H1 (cell line): Measurements from ENCODE around the gene NOP9. TPM values are rescaled to one million over a fixed set of nuclear protein-coding genes. Genes with fewer than 3 reads are reported as not detected.

Experiments
- CTCF ChIA-PET: fragments of 300-600 bp; sonication (Branson Sonifier 250); formaldehyde crosslinking; loops from one replicate; lab custom pipeline; 2021; ENCODE audit not compliant: partially characterized antibody; lab: Charles Lee
- POLR2A ChIA-PET: fragments of 300-600 bp; sonication (Branson Sonifier 250); formaldehyde crosslinking; loops from one replicate; lab custom pipeline; 2021; ENCODE audit warnings: inconsistent platforms; ENCODE audit not compliant: partially characterized antibody; lab: Charles Lee
- DNase-seq, 2 experiments: peaks; one replicate each; pipeline versions ENCODE4 v3.0.0 to v3.0.0-alpha.2; 2010 to 2022; ENCODE audit warnings: low spot score in 2 of 2, low read depth in 1 of 2, mixed read lengths in 1 of 2
- FAIRE-seq: peaks from 2 replicates; lab custom pipeline; 2011; peaks lifted over from hg19 to GRCh38; lab: Jason Lieb, UNC
- H2AFZ ChIP-seq: 2 replicates; pipeline ENCODE4 v1.8.1; 2012; ENCODE audit warnings: low read length, inconsistent platforms
- H2AK5ac ChIP-seq: 2 replicates; pipeline ENCODE4 v1.6.1; 2013; ENCODE audit warnings: low read depth, low read length
- H2BK120ac ChIP-seq: replicated peaks from 2 replicates; pipeline ENCODE3; 2013; ENCODE audit warnings: low read depth, low read length, inconsistent platforms
- H2BK12ac ChIP-seq: 2 replicates; pipeline ENCODE4 v1.6.1; 2013; ENCODE audit warnings: low read depth, low read length
- H2BK15ac ChIP-seq: 2 replicates; pipeline ENCODE4 v1.6.1; 2013; ENCODE audit warnings: low read length
- H2BK20ac ChIP-seq: 2 replicates; pipeline ENCODE4 v1.6.1; 2013; ENCODE audit warnings: low read length
- H2BK5ac ChIP-seq: 2 replicates; pipeline ENCODE4 v1.6.1; 2013; ENCODE audit warnings: low read depth, low read length
- H3K14ac ChIP-seq: 2 replicates; pipeline ENCODE4 v1.6.1; 2013; ENCODE audit warnings: inconsistent platforms; ENCODE audit not compliant: insufficient read length
- H3K18ac ChIP-seq: 2 replicates; pipeline ENCODE4 v1.6.1; 2013; ENCODE audit warnings: low read length; ENCODE audit errors: extremely low read depth
- H3K23ac ChIP-seq: 2 replicates; pipeline ENCODE4 v1.6.1; 2013; ENCODE audit warnings: inconsistent platforms; ENCODE audit not compliant: insufficient read length
- H3K23me2 ChIP-seq: 2 replicates; pipeline ENCODE4 v1.6.1; 2013; ENCODE audit warnings: low read depth, low read length
- H3K27ac ChIP-seq: 2 replicates; pipeline ENCODE4 v1.6.1; 2011; ENCODE audit warnings: low read depth, low read length, inconsistent platforms
- H3K27me3 ChIP-seq, 4 experiments: replicated peaks in 1 of 4; 1 replicate in 1 of 4; 2 replicates in 3 of 4; pipeline versions ENCODE4 v1.6.1 to v1.8.1; 2011 to 2013; ENCODE audit warnings: low read length in 3 of 4, mild to moderate bottlenecking in 3 of 4, inconsistent platforms in 2 of 4, mixed read lengths in 2 of 4, moderate library complexity in 1 of 4; ENCODE audit not compliant: control insufficient read depth in 3 of 4, insufficient read depth in 3 of 4; ENCODE audit errors: extremely low read depth in 1 of 4
- H3K36me3 ChIP-seq, 4 experiments: 2 replicates each; pipeline versions ENCODE4 v1.6.1 to v1.8.1; 2011 to 2013; ENCODE audit warnings: mild to moderate bottlenecking in 4 of 4, low read length in 3 of 4, moderate library complexity in 2 of 4, control low read depth in 1 of 4, inconsistent platforms in 1 of 4; ENCODE audit not compliant: insufficient read depth in 4 of 4, control insufficient read depth in 2 of 4
- H3K4ac ChIP-seq: replicated peaks from 2 replicates; pipeline ENCODE3; 2013; ENCODE audit warnings: low read length, low read depth, mixed read lengths, inconsistent platforms; ENCODE audit not compliant: insufficient read length
- H3K4me1 ChIP-seq, 4 experiments: replicated peaks in 1 of 4; 1 replicate in 1 of 4; 2 replicates in 3 of 4; pipeline versions ENCODE4 v1.6.1 to v1.8.1; 2011 to 2013; ENCODE audit warnings: low read length in 3 of 4, inconsistent platforms in 2 of 4, mixed read lengths in 1 of 4; ENCODE audit not compliant: insufficient read depth in 4 of 4, control insufficient read depth in 3 of 4
- H3K4me2 ChIP-seq, 2 experiments: 2 replicates each; pipeline versions ENCODE4 v1.6.1 to v1.8.1; 2011 to 2013; ENCODE audit warnings: low read depth in 2 of 2, low read length in 2 of 2, control low read depth in 1 of 2, inconsistent platforms in 1 of 2, mild to moderate bottlenecking in 1 of 2; ENCODE audit not compliant: insufficient read depth in 1 of 2
- H3K4me3 ChIP-seq, 4 experiments: fragments of 200-600, 300-600 bp in 1 of 4; sonication (generic), shearing (Covaris generic), sonication (Bioruptor Twin) in 1 of 4; 2 replicates each; pipeline versions ENCODE4 v1.5.1 to v1.8.1; 2011 to 2016; ENCODE audit warnings: low read length in 4 of 4, low read depth in 3 of 4, control low read depth in 2 of 4, inconsistent platforms in 2 of 4, mild to moderate bottlenecking in 2 of 4, mixed read lengths in 1 of 4, moderate library complexity in 1 of 4; ENCODE audit not compliant: insufficient read depth in 2 of 4; ENCODE audit errors: extremely low read depth in 1 of 4
- H3K56ac ChIP-seq: replicated peaks from 2 replicates; pipeline ENCODE3; 2013; ENCODE audit warnings: low read depth, mild to moderate bottlenecking, mixed read lengths, low read length, inconsistent platforms; ENCODE audit not compliant: insufficient read length
- H3K79me1 ChIP-seq: 2 replicates; pipeline ENCODE4 v1.6.1; 2013; ENCODE audit warnings: low read depth, low read length, control low read depth
- H3K79me2 ChIP-seq, 2 experiments: 2 replicates each; pipeline versions ENCODE4 v1.6.1 to v1.8.1; 2012 to 2013; ENCODE audit warnings: low read length in 2 of 2, mild to moderate bottlenecking in 2 of 2, inconsistent platforms in 1 of 2; ENCODE audit not compliant: insufficient read depth in 2 of 2, control insufficient read depth in 1 of 2
- H3K9ac ChIP-seq, 4 experiments: replicated peaks in 1 of 4; 1 replicate in 1 of 4; 2 replicates in 3 of 4; pipeline versions ENCODE4 v1.6.1 to v1.8.1; 2011 to 2013; ENCODE audit warnings: low read depth in 3 of 4, low read length in 3 of 4, control low read depth in 2 of 4, mild to moderate bottlenecking in 2 of 4, moderate library complexity in 2 of 4, inconsistent platforms in 1 of 4; ENCODE audit errors: extremely low read depth in 1 of 4
- H3K9me3 ChIP-seq, 2 experiments: 2 replicates each; pipeline versions ENCODE4 v1.6.1 to v1.8.1; 2012 to 2013; ENCODE audit warnings: mild to moderate bottlenecking in 2 of 2, moderate library complexity in 2 of 2, control low read depth in 1 of 2, inconsistent platforms in 1 of 2, low read depth in 1 of 2, low read length in 1 of 2, mixed read lengths in 1 of 2; ENCODE audit not compliant: insufficient read depth in 2 of 2
- H4K20me1 ChIP-seq, 2 experiments: replicated peaks in 1 of 2; 2 replicates each; pipeline versions ENCODE3 to v1.8.1; 2011 to 2013; ENCODE audit warnings: inconsistent platforms in 2 of 2, low read length in 2 of 2, mild to moderate bottlenecking in 1 of 2; ENCODE audit not compliant: insufficient read depth in 2 of 2, control insufficient read depth in 1 of 2
- H4K5ac ChIP-seq: 2 replicates; pipeline ENCODE4 v1.6.1; 2013; ENCODE audit warnings: low read length, low read depth, mixed read lengths, inconsistent platforms; ENCODE audit not compliant: insufficient read length
- H4K8ac ChIP-seq: 2 replicates; pipeline ENCODE4 v1.8.0; 2013; ENCODE audit warnings: mild to moderate bottlenecking, moderate library complexity, low read length, inconsistent platforms; ENCODE audit not compliant: insufficient read depth; ENCODE audit errors: extremely low read depth
- H4K91ac ChIP-seq: replicated peaks from 2 replicates; pipeline ENCODE3; 2013; ENCODE audit warnings: low read length, mixed read lengths, inconsistent platforms; ENCODE audit not compliant: insufficient read length
- BACH1 ChIP-seq: IDR thresholded peaks from 2 replicates; pipeline ENCODE4 v1.6.1; 2012; ENCODE audit warnings: low read length, improper control_type of control experiment
- RAD21 ChIP-seq, 2 experiments: IDR thresholded peaks in 1 of 2; conservative IDR thresholded peaks in 1 of 2; 2 replicates each; pipeline ENCODE4 v1.6.1; 2011; ENCODE audit warnings: low read depth in 2 of 2, low read length in 2 of 2, improper control_type of control experiment in 1 of 2, inconsistent platforms in 1 of 2, mild to moderate bottlenecking in 1 of 2, moderate library complexity in 1 of 2
- SP2 ChIP-seq: IDR thresholded peaks from 2 replicates; pipeline ENCODE4 v1.6.1; 2012; ENCODE audit warnings: mild to moderate bottlenecking, low read length, inconsistent platforms
- TEAD4 ChIP-seq: IDR thresholded peaks from 2 replicates; pipeline ENCODE4 v1.6.1; 2012; ENCODE audit warnings: low read depth, low read length, inconsistent platforms, mixed read lengths
- YY1 ChIP-seq: IDR thresholded peaks from 2 replicates; pipeline ENCODE4 v1.6.1; 2011; ENCODE audit warnings: low read depth, mild to moderate bottlenecking, low read length
- WGBS, 2 experiments: shearing (Covaris generic) in 1 of 2; methylation state at CpG; one replicate each; pipeline versions ENCODE4 v1.1.6 to v1.1.7; 2013 to 2015; ENCODE audit warnings: low lambda C conversion rate in 2 of 2, mixed read lengths in 2 of 2, inconsistent platforms in 1 of 2, low coverage in 1 of 2, missing lambda C conversion rate in 1 of 2; ENCODE audit not compliant: insufficient replicate concordance in 2 of 2, insufficient coverage in 1 of 2, insufficient read length in 1 of 2; ENCODE audit errors: extremely low coverage in 1 of 2, missing lambda C conversion rate in 1 of 2; 5-methylcytosine and 5-hydroxymethylcytosine counted together
- polyA plus RNA-seq, 7 experiments: library from polyadenylated mRNA; depleted of rRNA in 3 of 7; stranded (reverse) in 5 of 7; unstranded in 2 of 7; fragments of >200 nt in 5 of 7; fragments of 200-250 nt in 2 of 7; gene quantifications; 1 replicate in 5 of 7; 2 replicates in 1 of 7; 4 replicates in 1 of 7; pipeline versions ENCODE4 v1.2.1 to v1.2.3, GENCODE V29; 2011 to 2013; ENCODE audit warnings: missing spikeins in 2 of 7, mixed read lengths in 2 of 7
- total RNA-seq: library from RNA; stranded (reverse); fragmentation: NEBNext Ultra II Directional; extraction: Animal tissue kit (Norgen Biotek cat#: 25700); gene quantifications from 2 replicates; pipeline ENCODE4 v1.2.1, GENCODE V29; 2021
- TF ChIP-seq, protein P1 (sequence below): IDR thresholded peaks from 2 replicates; pipeline ENCODE4 v1.6.1; 2012; ENCODE audit warnings: inconsistent platforms

NOP9 gene
- total and polyA plus RNA-seq, 2 of the 8 experiments (the other 6 are each of a cell fraction or from before 2014, with no cell fraction given): 17.8 to 34.8 TPM

DNA sequence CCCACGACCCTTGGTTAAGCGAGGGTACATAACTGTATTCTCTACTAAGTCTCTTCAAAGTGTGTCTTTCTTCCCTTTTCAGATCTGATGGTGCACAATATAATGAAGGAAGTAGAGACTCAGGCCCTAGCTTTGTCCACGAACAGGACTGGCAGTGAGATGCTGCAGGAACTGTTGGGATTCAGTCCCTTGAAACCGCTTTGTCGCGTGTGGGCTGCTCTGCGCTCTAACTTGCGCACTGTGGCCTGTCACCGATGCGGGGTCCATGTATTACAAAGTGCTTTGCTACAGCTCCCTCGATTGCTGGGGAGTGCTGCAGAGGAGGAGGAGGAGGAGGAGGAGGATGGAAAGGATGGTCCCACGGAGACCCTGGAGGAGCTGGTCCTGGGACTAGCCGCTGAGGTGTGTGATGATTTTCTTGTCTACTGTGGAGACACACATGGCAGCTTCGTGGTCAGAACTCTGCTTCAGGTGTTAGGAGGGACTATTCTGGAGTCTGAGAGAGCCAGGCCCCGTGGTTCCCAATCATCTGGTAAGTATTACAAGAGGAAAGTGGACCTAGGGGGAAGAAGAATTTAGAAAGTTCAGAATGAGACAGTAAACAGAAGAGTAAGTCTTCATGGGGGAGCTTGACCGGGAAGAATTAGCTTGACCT lies 803 bp downstream of the NOP9 start:
- Histone ChIP-seq H3K4ac (no peak overlapping the region), H2AFZ (no peak overlapping the region; the same call in 1 of the 2 replicates), H4K8ac (no peak overlapping the region), H3K36me3 (peaks cover 21 to 36% (median 33%) of the 10 kb centered on the region in 4 experiments), H4K91ac (no peak overlapping the region), H2BK20ac (no peak overlapping the region), H3K4me1 (peaks cover 0 to 7% (median 4%) of the 10 kb centered on the region in 4 experiments; a peak in 5 of 7 replicates), H3K27ac (no peak overlapping the region), H4K5ac (no peak overlapping the region), H3K79me1 (peaks cover 5% of the 10 kb centered on the region; the same call in 1 of the 2 replicates), H3K4me3 (peak overlapping the region; percentile 76 to 91 (median 88)), H3K18ac (no peak overlapping the region), H2BK120ac (no peak overlapping the region), H3K9ac (peak overlapping the region; percentile 25 to 81 (median 58)), H3K9me3 (no peaks in the 10 kb centered on the region; a peak in 1 of 4 replicates), H2BK15ac (no peak overlapping the region), H3K23ac (no peak overlapping the region), H4K20me1 (no peaks in the 10 kb centered on the region), H3K14ac (no peak overlapping the region), H2BK12ac (no peak overlapping the region), H3K23me2 (peaks cover 4% of the 10 kb centered on the region; the same call in 1 of the 2 replicates), H3K56ac (no peak overlapping the region), H3K27me3 (no peaks in the 10 kb centered on the region), H2BK5ac (no peak overlapping the region), H2AK5ac (no peak overlapping the region), H3K4me2 (peak overlapping the region; percentile 77 to 85), H3K79me2 (peaks cover 4 to 13% of the 10 kb centered on the region in 2 experiments; a peak in 2 of 4 replicates)
- FAIRE-seq (no peak), DNase-seq (no peak)
- ChIA-PET POLR2A (interaction anchor here (0.6 to 6.1 kb wide), 23 partner anchors 7 to 759 kb away, joined by 3 to 50 read pairs (median 5); partner anchors contain the start of genes ADCY4, CIDEB, GMPR2 and IRF9), CTCF (interaction anchor here (0.5 to 9.0 kb wide), 11 partner anchors 8 to 212 kb away, joined by 3 to 163 read pairs (median 21); partner anchors contain the start of genes CIDEB, IPO4, KHNYN and LTB4R)
- TF ChIP-seq YY1 (no peak), SP2 (no peak), RAD21 (IDR thresholded peaks at IDR 0.05 in 1 of 2, conservative IDR thresholded peaks at IDR 0.05 in 1 of 2; ENCODE audit: low read depth in 2 of 2, low read length in 2 of 2) (no peak), TEAD4 (no peak), BACH1 (no peak)
- TF ChIP-seq, protein P1, sequence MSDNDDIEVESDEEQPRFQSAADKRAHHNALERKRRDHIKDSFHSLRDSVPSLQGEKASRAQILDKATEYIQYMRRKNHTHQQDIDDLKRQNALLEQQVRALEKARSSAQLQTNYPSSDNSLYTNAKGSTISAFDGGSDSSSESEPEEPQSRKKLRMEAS: no peak
- WGBS, 2 experiments: 46% methylated on average over 16 of the region's 16 CpGs; no CpG with 5 or more reads in 1 of the 2 experiments
